ENCODE results near the gene ESPL1.

The ESPL1 gene

DNA sequence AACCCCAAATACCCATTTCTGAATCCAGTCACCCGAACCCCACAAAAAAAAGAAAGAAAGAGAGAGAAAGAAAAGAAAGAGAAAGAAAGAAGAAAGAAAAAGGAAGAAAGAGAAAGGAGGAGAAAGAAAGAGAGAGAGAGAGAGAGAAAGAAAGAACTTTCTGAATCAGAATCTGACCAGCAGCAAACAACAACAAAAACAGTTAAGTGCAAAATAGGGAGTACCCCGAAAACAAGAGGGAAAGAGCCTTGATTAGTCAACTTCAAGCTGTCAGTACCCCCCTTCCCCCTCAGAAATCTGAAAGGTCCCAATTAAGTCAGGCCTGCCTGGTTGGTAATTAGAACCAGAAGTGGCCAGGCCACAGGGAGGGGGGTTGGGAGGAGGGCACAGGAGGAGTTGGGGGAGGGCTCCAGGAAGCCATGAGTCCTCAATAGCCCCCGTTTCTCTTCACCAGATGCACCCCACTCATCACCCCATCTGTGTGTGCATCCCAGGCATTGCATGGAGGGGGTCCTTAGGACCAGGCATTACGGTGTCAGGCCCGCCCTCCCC lies 45.9 kb upstream of the ESPL1 start:
- no peak for DNase-seq (ENCODE audit: low spot score)
- peak overlapping the region; percentile 90 for H3K4me3 ChIP-seq
- TF ChIP-seq, protein P1, sequence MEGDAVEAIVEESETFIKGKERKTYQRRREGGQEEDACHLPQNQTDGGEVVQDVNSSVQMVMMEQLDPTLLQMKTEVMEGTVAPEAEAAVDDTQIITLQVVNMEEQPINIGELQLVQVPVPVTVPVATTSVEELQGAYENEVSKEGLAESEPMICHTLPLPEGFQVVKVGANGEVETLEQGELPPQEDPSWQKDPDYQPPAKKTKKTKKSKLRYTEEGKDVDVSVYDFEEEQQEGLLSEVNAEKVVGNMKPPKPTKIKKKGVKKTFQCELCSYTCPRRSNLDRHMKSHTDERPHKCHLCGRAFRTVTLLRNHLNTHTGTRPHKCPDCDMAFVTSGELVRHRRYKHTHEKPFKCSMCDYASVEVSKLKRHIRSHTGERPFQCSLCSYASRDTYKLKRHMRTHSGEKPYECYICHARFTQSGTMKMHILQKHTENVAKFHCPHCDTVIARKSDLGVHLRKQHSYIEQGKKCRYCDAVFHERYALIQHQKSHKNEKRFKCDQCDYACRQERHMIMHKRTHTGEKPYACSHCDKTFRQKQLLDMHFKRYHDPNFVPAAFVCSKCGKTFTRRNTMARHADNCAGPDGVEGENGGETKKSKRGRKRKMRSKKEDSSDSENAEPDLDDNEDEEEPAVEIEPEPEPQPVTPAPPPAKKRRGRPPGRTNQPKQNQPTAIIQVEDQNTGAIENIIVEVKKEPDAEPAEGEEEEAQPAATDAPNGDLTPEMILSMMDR (IDR thresholded peaks at IDR 0.05): no peak

GRCh38 chr12:53222806-53223261 lies 45.3 kb upstream of the ESPL1 start:
- peak; percentile 67 for DNase-seq (ENCODE audit: low spot score)
- TF ChIP-seq, protein P1 (IDR thresholded peaks at IDR 0.05): no peak
- Histone ChIP-seq H3K4me3 (peak overlapping the region; percentile 90), H3K27ac (peak overlapping the region; percentile 93 to 97)

More for the DNA sequence above, 45.9 kb upstream of the ESPL1 start:
- H3K27ac ChIP-seq: peak overlapping the region; percentile 93 to 97

- no peak for DNase-seq (ENCODE audit: low spot score)
- Histone ChIP-seq H3K27ac (peak overlapping the region; percentile 93 to 97), H3K4me3 (no peak overlapping the region)
- TF ChIP-seq, protein P1 (IDR thresholded peaks at IDR 0.05): no peak
Measured at GRCh38 chr12:53223389-53224060, 44.6 kb upstream of the ESPL1 start.

DNA sequence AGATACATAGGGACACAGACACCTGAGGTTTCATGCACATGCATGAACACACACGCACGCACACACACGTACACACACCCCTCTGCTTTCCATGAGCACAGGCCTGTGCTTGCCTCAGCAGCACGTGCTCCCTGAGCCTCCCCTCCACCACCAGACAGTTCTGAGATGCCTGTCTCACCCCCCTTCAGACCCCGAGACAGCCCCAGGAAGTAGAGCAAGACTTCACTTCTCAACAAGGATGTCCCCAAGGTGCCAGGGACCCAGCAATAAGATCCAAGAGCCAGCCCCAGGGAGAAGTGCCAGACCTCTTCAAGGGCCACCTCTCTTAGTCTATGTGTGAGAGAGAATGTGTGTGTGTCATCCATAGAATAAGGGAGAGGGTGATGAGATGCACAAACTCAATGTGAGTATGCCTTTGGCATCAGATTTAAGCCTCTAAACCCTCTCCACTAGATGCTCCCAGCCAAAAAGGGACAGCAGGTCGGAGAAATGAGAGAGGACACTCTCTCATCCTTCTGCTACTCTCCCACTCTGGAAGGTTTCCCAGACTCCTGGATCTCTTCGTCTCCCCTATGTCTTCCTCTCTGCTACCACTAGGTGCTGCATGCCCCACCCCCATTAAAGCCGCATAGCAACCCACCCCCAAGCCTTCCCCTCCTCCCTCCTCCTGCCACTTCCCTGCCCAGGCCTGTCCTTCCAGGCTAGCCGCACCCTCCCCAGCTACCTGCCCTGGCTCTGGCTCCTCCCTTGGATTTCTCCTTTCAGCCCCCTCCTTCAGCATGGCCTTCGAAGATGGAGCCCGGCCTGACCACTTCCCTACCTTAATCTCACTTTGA lies 43.8 kb upstream of the ESPL1 start:
- TF ChIP-seq, protein P1 (IDR thresholded peaks at IDR 0.05): no peak
- peak overlapping the region; percentile 93 to 97 for H3K27ac ChIP-seq
- DNase-seq (ENCODE audit: low spot score): peak; percentile 68
- H3K4me3 ChIP-seq: no peak overlapping the region

GRCh38 chr12:53224897-53225634 lies 43.0 kb upstream of the ESPL1 start:
- Histone ChIP-seq H3K27ac (peak overlapping the region; percentile 93 to 97), H3K4me3 (peak overlapping the region; percentile 10)
- TF ChIP-seq, protein P1 (IDR thresholded peaks at IDR 0.05): no peak
- DNase-seq (ENCODE audit: low spot score): peak; percentile 65

DNA sequence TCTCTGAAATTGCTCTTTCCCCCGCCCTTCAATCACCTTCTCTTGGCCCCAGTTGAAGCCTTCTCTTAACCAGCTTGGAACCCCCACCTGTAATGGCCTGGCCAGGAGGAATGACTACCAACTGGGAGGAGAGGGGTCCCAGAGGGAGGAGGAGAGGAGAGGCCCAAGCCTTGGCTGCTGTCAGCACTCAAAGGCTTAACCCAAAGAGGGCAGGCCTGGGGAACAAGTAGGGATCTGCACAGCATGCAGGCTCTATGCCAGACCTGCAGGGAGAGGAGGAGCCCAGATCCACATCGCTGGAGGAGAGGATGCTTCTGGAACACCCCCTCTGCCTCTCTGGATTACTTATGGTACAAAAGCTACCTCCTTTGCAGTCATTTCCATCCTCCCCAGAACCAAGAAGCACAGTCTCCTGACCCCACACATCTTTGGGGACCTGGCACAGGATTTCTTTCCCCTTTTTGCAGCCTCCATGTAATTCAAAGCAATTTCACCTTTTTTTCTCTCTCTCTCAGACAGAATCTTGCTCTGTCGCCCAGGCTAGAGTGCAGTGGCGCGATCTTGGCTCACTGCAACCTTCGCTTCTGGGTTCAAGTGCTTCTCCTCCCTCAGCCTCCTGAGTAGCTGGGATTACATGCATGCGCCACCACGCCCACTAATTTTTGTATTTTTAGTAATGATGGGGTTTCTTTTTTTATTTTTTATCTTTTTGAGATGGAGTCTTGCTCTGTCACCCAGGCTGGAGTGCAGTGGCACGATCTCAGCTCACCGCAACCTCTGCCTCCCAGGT lies 42.3 kb upstream of the ESPL1 start:
- DNase-seq (ENCODE audit: low spot score): no peak
- peak overlapping the region in 1 of 2 donors; percentile 93 for H3K27ac ChIP-seq
- H3K4me3 ChIP-seq: no peak overlapping the region
- TF ChIP-seq, protein P1 (IDR thresholded peaks at IDR 0.05): no peak

Measured in coronary artery (tissue), 2 donors.